Activated CD8-positive, alpha-beta memory T cell treated with anti-CD3 and anti-CD28 coated beads for 48 hours (primary cell): ENCODE measurements around the gene ZNF865.

ENCODE experiments used
- DNase-seq, 3 experiments: peaks; one replicate each; pipeline ENCODE4 v3.0.0-alpha.2; 2020; ENCODE audit warnings: low read depth in 2 of 3, low spot score in 2 of 3

Gene ZNF865

DNA sequence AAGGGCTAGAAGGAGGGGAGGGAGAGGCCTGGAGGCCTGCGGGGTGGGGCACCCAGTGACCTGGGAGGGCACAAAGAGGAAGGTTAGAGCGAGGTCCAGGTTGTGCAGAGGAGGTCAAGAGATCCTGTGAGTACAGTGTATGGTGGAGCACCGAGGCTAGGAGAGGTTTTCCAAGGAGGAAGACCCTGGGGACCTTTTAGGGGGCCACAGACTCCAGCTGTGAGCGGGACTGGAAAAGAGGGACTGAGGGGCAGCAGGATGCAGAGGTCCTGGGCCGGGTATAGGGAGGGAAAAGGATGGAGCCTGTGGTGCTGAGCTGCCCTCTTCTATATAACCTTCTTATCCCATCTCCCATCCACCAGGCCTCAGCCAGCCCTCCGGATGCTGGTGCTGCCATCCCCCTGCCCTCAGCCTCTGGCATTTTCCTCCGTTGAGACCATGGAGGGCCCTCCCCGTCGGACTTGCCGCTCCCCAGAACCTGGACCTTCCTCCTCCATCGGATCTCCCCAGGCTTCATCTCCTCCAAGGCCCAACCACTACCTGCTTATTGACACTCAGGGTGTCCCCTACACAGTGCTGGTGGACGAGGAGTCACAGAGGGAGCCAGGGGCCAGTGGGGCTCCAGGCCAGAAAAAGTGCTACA lies 38.9 kb downstream of the ZNF865 start:
- no peak for DNase-seq

DNA sequence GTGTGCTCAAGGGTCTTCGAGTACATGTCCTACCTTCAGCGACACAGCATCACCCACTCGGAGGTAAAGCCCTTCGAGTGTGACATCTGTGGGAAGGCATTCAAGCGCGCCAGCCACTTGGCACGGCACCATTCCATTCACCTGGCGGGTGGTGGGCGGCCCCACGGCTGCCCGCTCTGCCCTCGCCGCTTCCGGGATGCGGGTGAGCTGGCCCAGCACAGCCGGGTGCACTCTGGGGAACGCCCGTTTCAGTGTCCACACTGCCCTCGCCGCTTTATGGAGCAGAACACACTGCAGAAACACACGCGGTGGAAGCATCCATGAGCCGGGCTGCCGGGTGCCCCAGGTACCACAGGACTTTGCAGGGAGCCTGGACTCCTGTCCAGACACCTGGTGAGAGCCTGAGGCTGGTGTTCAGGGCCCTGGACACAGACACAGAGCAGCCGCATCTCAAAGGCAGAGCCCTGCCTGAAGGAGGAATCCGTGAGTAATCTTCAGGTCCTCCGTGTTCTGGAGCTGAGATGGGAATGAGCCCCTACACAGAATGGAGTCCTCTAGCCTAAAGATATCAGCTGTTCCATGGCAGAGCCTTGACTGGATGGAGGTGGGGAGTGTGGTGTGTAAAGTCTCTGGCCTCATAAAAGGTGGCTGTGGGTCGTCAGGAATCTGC lies 39.5 kb downstream of the ZNF865 start:
- DNase-seq, result no peak

- no peak for DNase-seq
Measured at GRCh38 chr19:55645512-55645881, 40.0 kb downstream of the ZNF865 start.

GRCh38 chr19:55646889-55647731 lies 41.7 kb downstream of the ZNF865 start:
- no peak for DNase-seq

DNA sequence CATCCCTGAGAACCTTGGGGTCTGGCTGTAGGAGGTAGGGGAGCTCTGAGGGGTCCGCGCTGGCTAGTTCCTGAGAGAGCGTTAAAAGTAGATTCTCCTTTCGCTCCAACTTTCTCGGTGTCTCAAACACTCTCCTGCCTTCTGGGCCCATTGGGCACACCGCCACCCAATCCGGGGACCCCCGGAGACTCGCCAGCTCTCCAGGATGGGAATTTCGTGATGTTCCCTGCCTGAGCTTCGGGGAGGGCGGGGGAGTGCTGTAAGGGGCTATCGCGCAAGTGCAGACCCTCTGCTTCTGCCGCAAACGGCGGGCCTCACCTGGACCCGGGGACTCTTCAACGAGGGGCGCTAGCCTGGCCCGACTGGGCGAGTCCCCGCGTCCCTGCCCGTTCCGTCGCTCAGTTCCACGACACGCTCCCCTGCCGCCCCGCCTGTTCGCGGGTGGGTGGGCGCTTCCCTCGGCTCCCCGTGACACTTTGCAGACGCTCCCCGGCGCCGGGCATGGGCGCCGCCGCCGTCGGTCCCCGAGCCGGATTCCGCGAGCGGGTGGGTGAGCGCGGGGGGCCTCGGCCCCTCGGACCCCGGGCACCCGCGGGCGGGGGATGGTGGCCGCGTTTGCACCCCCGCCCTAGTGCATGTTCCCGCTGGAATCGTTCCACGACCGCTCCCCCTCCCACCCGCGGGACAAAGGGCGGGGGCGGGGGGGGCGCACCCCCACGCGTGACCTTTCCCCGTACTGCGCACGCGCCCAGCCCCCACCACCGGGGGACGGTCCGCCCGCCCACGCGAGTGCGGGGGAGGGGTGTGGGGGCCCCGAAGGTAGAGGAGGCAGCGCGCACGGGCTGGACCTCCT lies 42.5 kb downstream of the ZNF865 start, which contains the start of gene CCDC106:
Gene CCDC106, plus strand, starts transcription at position 481 of the 853 bp plus-strand sequence. CDS start 835 bp downstream, outside the sequence.
- no peak for DNase-seq

- DNase-seq, result no peak
Measured at GRCh38 chr19:55648585-55649267, 43.3 kb downstream of the ZNF865 start.

DNA sequence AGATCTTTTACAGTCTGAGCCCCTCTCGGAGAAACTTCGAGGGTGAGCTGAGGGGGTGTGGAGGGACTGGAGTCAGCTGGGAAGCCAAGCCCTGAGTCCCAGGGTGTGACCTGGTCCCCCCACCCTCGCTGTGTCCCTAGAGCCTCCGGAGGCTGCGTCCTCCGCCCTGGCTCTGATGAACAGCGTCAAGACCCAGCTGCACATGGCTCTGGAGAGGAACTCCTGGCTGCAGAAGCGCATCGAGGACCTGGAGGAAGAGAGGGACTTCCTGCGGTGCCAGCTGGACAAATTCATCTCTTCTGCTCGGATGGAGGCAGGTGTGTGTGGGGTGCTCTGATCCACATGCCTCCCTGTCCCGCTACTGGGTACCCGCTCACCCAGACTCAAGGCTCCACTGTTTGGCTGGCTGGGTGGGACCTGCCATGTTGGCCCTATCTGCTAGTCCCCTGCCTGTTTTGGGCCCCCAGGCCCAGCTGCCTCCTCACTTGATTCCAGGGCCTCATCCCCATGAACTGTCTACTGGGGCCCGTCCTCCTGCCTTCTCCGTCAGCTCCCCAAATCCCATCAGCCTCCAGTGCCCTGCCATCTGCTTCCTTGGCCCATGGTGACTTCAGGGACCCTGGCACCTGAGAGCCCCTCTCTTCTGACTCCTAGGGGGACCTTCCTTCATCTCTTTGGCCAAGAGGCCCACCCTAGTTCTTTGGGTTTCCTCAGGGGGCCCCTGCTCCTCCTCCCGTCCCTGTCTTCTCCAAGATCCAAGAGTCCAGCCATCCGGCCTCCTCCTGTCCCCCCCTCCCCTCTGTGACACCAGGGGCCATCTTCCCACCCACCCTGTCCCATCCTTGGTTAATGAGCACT lies 44.0 kb downstream of the ZNF865 start:
- DNase-seq, result no peak

DNA sequence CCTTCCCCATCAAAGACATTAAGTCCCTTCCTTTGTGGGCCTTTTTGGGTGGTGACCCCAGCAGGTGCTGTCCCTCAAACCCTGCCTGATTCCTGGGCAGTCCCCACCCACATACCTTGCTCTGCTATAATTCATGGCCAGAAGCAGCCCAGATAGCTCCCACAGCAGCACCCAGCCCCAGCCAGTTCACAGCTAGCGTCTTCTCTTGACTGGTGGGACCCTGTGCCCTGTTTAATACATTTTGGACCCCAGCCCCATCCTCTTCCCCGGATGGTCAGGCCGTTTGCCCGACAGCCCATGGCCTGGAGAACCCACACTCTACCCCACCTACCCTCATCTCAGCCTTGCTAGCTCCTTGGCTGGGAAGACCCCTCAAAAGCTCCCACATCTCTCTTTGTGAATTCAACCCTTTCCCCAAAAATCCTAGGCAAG lies 44.7 kb downstream of the ZNF865 start:
- no peak for DNase-seq

GRCh38 chr19:55650602-55651230 lies 45.3 kb downstream of the ZNF865 start:
- DNase-seq, result no peak

GRCh38 chr19:55651236-55651635 lies 45.8 kb downstream of the ZNF865 start:
- DNase-seq, result no peak

DNA sequence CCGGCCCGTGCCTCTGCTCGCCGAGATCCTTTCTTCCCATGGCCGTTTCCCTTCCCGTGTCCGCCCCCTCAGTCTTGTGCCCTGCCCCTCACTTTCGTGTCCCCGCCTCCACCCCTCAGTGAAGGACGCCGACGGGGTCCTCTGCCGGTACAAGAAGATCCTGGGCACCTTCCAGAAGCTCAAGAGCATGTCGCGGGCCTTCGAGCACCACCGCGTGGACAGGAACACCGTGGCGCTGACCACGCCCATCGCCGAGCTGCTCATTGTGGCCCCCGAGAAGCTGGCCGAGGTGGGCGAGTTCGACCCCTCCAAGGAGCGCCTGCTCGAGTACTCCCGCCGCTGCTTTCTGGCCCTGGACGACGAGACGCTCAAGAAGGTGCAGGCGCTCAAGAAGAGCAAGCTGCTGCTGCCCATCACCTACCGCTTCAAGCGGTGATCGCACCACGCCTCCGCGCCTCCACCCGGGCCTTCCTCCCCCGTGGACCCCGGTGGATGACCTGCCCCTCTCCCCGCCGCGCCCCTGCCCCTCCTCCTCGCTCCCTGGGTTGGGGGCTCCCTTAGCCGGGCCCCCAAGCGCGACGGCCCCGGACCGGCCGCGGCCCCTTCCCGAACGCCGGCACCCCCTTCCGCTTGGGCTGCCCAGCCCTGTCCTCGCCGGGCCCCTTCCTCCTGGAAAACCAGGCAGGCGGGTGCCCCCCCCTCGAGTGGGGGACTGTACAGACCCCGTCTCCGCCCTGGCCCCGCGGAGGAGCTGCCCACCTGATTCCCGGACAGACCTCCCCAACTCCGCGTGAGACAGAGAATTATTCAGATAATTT lies 47.1 kb downstream of the ZNF865 start:
- no peak for DNase-seq

DNA sequence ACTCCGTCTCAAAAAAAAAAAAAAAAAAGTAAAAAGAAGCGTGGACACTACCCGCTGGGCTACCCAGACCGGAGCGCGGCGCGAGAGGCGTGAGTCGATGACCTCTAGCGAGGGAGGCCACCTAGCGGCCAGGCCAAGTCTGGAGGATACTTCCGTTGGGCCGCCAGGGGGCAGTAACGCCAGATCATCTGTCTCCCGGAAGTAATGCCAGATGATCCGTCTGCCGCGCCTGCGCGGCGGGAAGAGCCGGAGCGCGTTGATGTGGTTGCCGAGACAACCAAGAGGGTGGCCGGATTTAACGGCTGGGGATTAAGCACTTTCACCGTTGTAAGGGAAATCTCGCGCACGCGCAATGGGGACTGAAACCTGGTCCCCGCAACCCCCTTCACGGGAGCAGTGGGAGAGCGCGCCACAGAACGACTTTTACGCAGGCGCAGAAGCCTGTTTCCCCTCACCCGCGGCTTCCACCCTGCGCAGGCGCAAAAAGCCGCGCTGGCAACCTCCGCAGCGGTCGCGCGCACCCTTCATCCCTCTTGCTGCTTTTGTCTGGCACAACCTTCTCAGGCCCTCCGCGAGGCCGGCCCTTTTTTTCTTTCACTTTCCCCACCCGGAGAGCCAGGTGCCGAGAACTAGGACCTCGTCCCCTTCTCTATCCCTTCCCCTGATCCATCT lies 48.3 kb downstream of the ZNF865 start:
- DNase-seq, result peak; percentile 92 to 95 (median 93)

DNA sequence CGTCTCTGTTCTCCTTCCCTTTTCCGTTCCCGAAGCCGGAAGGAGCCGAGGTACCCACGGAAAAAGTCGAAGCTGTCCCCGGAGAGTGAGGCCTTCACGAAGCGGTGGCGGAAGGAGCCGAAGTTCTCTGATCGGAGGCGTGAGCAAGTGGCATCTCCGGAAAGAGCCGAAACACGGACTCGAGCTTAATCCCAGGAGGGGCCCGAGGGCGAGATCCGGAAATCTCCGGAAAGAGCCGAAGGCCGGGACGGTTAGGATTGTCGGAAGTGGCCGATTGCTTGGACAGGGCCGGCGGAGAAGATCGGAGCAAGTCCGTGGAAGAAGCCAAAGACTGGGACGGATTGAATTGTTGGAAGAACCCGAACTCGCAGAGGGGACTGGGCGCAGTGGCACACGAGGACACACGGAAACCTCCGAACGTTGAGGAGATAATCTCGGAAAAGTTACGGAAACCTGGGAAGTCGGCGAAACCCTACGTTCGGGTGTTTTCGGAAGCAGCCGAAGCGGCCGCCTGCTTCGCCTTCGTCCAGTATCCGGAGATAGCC lies 48.9 kb downstream of the ZNF865 start:
- peak; percentile 85 to 95 (median 90) for DNase-seq

- peak; percentile 69 to 88 (median 82) for DNase-seq
Measured at GRCh38 chr19:55654868-55655647, 49.6 kb downstream of the ZNF865 start, which contains the start of gene U2AF2. TSS of gene U2AF2 (plus strand) at chr19:55655035. CDS start at chr19:55655105, 70 bp downstream.

DNA sequence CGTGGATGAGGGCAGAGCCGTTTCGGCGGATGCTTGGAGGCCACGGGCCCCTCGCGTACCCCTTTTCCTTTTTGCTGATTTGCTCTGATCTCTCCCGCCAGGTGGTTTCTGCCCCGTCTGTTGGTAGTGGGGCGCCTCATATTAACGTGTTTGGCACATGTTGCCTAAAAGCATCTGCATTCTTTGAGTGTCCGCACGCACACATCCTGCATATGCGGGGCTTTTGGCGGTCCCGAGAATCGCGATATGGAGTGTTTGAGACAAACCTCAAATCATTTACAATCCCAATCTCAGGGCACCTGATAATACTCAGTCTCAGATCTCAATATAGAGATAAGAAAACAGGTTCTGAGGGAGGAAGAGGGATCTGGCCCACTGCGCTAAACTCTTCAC lies 50.2 kb downstream of the ZNF865 start:
- DNase-seq, result no peak

DNA sequence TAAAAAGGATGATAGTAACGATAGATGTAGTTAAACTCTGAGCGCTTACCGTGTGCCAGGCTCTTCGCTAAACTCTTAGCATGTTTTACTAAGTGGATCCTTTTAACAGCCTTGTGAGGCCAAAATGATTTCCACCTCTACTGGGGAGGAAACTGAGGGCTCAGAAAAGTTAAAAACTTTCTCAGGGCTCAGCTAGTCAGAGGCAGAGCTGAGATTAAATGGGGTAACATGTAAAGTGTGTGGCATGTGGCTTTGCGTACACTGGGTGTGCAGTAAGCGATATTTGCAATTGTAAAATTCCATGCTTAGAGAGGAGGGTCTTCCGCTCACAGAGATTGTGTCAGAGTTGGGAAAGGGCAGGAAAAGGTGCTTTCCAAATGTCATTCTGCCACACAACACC lies 51.1 kb downstream of the ZNF865 start:
- DNase-seq, result no peak
